GM12865 (cell line): ENCODE measurements around the gene C5orf52.

Experiments
- DNase-seq: peaks from one replicate; pipeline ENCODE4 v3.0.0; 2010; ENCODE audit warnings: low read depth
- H3K4me3 ChIP-seq: 2 replicates; pipeline ENCODE4 v1.5.1; 2011; ENCODE audit warnings: mild to moderate bottlenecking, low read depth, low read length, control low read depth
- CTCF ChIP-seq: IDR thresholded peaks from 2 replicates; pipeline ENCODE4 v1.5.1; 2011; ENCODE audit warnings: low read length, control low read depth, low read depth, inconsistent platforms; ENCODE audit not compliant: insufficient read depth; ENCODE audit errors: missing control alignments

Gene C5orf52

GRCh38 chr5:157670662-157671591 lies at the start of gene C5orf52:
C5orf52 (plus strand) TSS chr5:157671533; CDS start chr5:157671615, 82 bp downstream.
- peak within 1 kb of the TSS; percentile 58 for H3K4me3 ChIP-seq
- TF ChIP-seq CTCF = no peak
- DNase-seq = peak; percentile 31

- DNase-seq = no peak
- H3K4me3 ChIP-seq = no peak overlapping the region
- TF ChIP-seq CTCF = no peak
These were observed 47.2 kb upstream of the C5orf52 start for GRCh38 chr5:157624144-157624543.

GRCh38 chr5:157626831-157627230 lies 44.5 kb upstream of the C5orf52 start:
- no peak for TF ChIP-seq CTCF
- no peak overlapping the region for H3K4me3 ChIP-seq
- DNase-seq = no peak

GRCh38 chr5:157630341-157630740 lies 41.0 kb upstream of the C5orf52 start:
- DNase-seq = no peak
- TF ChIP-seq CTCF = no peak
- H3K4me3 ChIP-seq = no peak overlapping the region

GRCh38 chr5:157640406-157641066 lies 30.8 kb upstream of the C5orf52 start:
- H3K4me3 ChIP-seq = no peak overlapping the region
- TF ChIP-seq CTCF = no peak
- DNase-seq = no peak

GRCh38 chr5:157648275-157648990 lies 22.9 kb upstream of the C5orf52 start:
- TF ChIP-seq CTCF = no peak
- H3K4me3 ChIP-seq = no peak overlapping the region
- DNase-seq = no peak
